Panc1 (cell line): ENCODE results near the gene LRIG3. TPM values are rescaled to one million over a fixed set of nuclear protein-coding genes. Genes with fewer than 3 reads are reported as not detected.
"Not testable (repeated sequence)": the region's sequence is repeated elsewhere in the genome, so short reads cannot be mapped to it uniquely, and the experiment has no call there.

Experiments
- ATAC-seq: fragments of 200-7000 bp; cut with Tn5 transposase; 2 replicates; pipeline ENCODE4 v1.9.1; 2020; ENCODE audit warnings: mild to moderate bottlenecking, moderate library complexity
- BruUV-seq: library from RNA; stranded (reverse); fragments of 400-500 nt; replicated peaks from 2 replicates; lab custom pipeline; 2021; lab: Mats Ljungman, UMichigan
- CTCF ChIA-PET: fragments of 300-600 bp; sonication (Branson Sonifier 250); formaldehyde crosslinking; loops from one replicate; lab custom pipeline; 2022; ENCODE audit warnings: antibody characterized with exemption; lab: Charles Lee
- POLR2A ChIA-PET: fragments of 300-600 bp; sonication (Branson Sonifier 250); formaldehyde crosslinking; loops from one replicate; lab custom pipeline; 2022; ENCODE audit warnings: antibody characterized with exemption; lab: Charles Lee
- DNase-seq: peaks from one replicate; pipeline ENCODE4 v3.0.0-alpha.2; 2010; ENCODE audit warnings: low read depth, low spot score
- H3K27ac ChIP-seq: 2 replicates; pipeline ENCODE4 v1.5.1; 2011; ENCODE audit warnings: mild to moderate bottlenecking, low read length, inconsistent platforms
- H3K27me3 ChIP-seq: fragments of 200-500 bp; sonication (Bioruptor generic); 2 replicates; pipeline ENCODE4 v1.6.0; 2014; ENCODE audit warnings: low read length, inconsistent platforms; ENCODE audit not compliant: control insufficient read depth, insufficient read depth
- H3K36me3 ChIP-seq: fragments of 200-500 bp; sonication (Bioruptor generic); 2 replicates; pipeline ENCODE4 v1.5.1; 2014; ENCODE audit warnings: inconsistent platforms, mild to moderate bottlenecking, low read length, moderate library complexity; ENCODE audit not compliant: control insufficient read depth, insufficient read depth
- H3K4me1 ChIP-seq: 2 replicates; pipeline ENCODE4 v1.5.1; 2011; ENCODE audit warnings: inconsistent platforms, mild to moderate bottlenecking, low read length, moderate library complexity; ENCODE audit not compliant: control insufficient read depth, insufficient read depth
- H3K4me3 ChIP-seq, 2 experiments: 2 replicates each; pipeline ENCODE4 v1.5.1; 2011 to 2012; ENCODE audit warnings: low read depth in 2 of 2, low read length in 2 of 2, mild to moderate bottlenecking in 2 of 2, inconsistent platforms in 1 of 2, moderate library complexity in 1 of 2
- H3K9me3 ChIP-seq: fragments of 200-500 bp; sonication (Bioruptor generic); 2 replicates; pipeline ENCODE4 v1.5.1; 2014; ENCODE audit warnings: low read depth, mild to moderate bottlenecking, inconsistent platforms, low read length, moderate library complexity; ENCODE audit not compliant: control insufficient read depth, insufficient read depth
- CTCF ChIP-seq: fragments of 450-650 bp; IDR thresholded peaks from 2 replicates; pipeline ENCODE4 v1.5.1; 2017; ENCODE audit warnings: mild to moderate bottlenecking
- POLR2AphosphoS5 ChIP-seq: IDR thresholded peaks from 2 replicates; pipeline ENCODE4 v1.6.1; 2012; ENCODE audit warnings: mild to moderate bottlenecking, low read depth, low read length, moderate library complexity
- REST ChIP-seq, 2 experiments: IDR thresholded peaks; 2 replicates each; pipeline ENCODE4 v1.6.1; 2011 to 2012; ENCODE audit warnings: low read depth in 2 of 2, control low read depth in 1 of 2, low read length in 1 of 2, mild to moderate bottlenecking in 1 of 2, moderate library complexity in 1 of 2; ENCODE audit not compliant: insufficient read depth in 1 of 2
- SIN3A ChIP-seq: IDR thresholded peaks from 2 replicates; pipeline ENCODE4 v1.6.1; 2012; ENCODE audit warnings: low read depth, mild to moderate bottlenecking, low read length, moderate library complexity, borderline replicate concordance; ENCODE audit not compliant: insufficient read depth
- TCF7L2 ChIP-seq: IDR thresholded peaks from 2 replicates; pipeline ENCODE4 v1.6.1; 2011; ENCODE audit warnings: mild to moderate bottlenecking, low read depth, low read length, inconsistent platforms
- in situ Hi-C: cut with HindIII; loops from 2 replicates; pipeline ENCODE4 v1.10.0; 2016; ENCODE audit warnings: low sequenced_read_pairs, low pct_unique_long_range_greater_than_20kb
- intact Hi-C: fragments of 100-400 bp; cut with micrococcal nuclease; formaldehyde crosslinking; loops from one replicate; pipeline ENCODE4 v1.10.0; 2022; ENCODE audit not compliant: unreplicated experiment
- total RNA-seq: library from RNA; stranded (reverse); gene quantifications from one replicate; pipeline ENCODE4 v1.2.1, GENCODE V29; 2021; ENCODE audit not compliant: unreplicated experiment

Gene LRIG3
- total RNA-seq, 1 experiment from 2014 or later = 12.1 TPM

DNA sequence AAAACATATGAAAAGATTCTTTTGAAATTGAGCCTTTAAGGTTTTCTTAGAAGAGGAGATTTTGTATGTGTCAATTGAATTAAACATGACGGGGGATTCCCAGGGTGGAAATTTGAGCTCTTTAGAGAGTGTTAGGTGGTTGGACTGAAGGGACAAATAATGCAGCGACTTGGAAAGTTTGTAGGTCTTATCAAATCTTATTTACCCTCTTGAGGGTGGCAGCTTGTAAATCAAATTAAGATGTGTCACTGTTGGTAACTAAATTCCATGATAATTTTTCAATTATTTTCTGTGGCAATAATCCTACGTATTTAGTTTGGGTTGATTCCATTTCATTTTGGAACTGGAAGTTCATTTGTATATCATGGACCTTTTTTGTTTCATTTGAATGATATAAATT lies 33.7 kb upstream of the LRIG3 start:
- H3K9me3 ChIP-seq = no peaks in the 10 kb centered on the region
- no peak for ATAC-seq
- BruUV-seq = no TSS peak
- in situ Hi-C loops (no loop called here), intact Hi-C loops (no loop called here)
- no peak for DNase-seq
- H3K27me3 ChIP-seq = no peaks in the 10 kb centered on the region
- H3K4me1 ChIP-seq = no peaks in the 10 kb centered on the region
- no peak overlapping the region for H3K27ac ChIP-seq
- no peaks in the 10 kb centered on the region for H3K36me3 ChIP-seq
- POLR2A ChIA-PET = no interaction called here
- CTCF ChIA-PET = no interaction called here
- no peak overlapping the region for H3K4me3 ChIP-seq
- TF ChIP-seq POLR2AphosphoS5 = no peak

DNA sequence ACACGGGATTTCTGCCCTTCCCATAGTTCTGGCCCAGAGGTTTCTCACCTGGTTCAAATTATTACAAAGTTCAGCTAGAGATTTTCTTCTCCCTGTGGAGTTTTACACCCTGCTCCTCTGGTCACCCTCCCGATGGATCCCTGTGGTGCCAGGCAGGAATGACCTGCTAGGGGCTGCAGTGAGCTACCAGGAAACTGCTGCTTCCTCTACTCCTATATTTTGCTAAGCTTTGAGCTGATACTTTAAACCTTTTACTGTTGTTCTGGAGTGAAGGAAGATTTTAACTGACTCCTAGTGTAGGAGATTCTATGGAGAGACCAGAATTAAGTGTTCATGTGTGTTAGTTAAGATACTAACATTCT lies 30.4 kb upstream of the LRIG3 start:
- POLR2A ChIA-PET = no interaction called here
- no peak for DNase-seq
- TF ChIP-seq REST (IDR thresholded peaks at IDR 0.05; ENCODE audit: insufficient read depth in 1 of 2, low read depth in 2 of 2, low read length in 1 of 2) (no peak), TCF7L2 (no peak), POLR2AphosphoS5 (no peak)
- H3K36me3 ChIP-seq = no peaks in the 10 kb centered on the region
- H3K9me3 ChIP-seq = no peaks in the 10 kb centered on the region
- H3K4me1 ChIP-seq = no peaks in the 10 kb centered on the region
- H3K4me3 ChIP-seq = no peak overlapping the region
- CTCF ChIA-PET = no interaction called here
- in situ Hi-C loops = no loop called here
- no peak for ATAC-seq
- intact Hi-C loops = no loop called here
- no TSS peak for BruUV-seq
- no peak overlapping the region for H3K27ac ChIP-seq
- no peaks in the 10 kb centered on the region for H3K27me3 ChIP-seq

- DNase-seq, CTCF ChIA-PET, BruUV-seq, H3K4me3 ChIP-seq, H3K9me3 ChIP-seq, H3K36me3 ChIP-seq, ATAC-seq, H3K27me3 ChIP-seq, intact Hi-C loops, H3K4me1 ChIP-seq, H3K27ac ChIP-seq, in situ Hi-C loops: not testable (repeated sequence)
- POLR2A ChIA-PET = interaction anchor here (0.6 kb wide), 1 partner anchor 609 kb away, joined by 3 read pairs; no protein-coding TSS in a partner anchor
Measured at GRCh38 chr12:58949954-58950738, 29.8 kb upstream of the LRIG3 start.

DNA sequence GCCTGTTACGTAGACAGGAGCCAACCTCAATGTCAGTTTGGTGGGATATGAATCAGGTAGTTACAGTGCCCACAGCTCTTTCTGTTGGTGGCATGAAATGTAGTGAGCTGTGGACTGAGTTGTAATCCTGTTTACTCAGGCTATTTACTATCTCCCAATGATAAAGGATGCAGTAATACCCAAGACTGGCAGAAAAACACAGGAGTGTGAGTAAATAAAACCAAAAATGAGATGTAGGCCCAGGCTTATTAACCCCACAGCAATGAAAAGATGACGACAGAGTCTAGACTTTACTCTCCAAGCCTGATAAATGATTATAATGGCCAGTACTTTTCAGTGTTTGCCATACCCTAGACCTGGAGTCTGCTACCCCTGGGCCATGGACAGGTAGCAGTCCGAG lies 22.8 kb upstream of the LRIG3 start:
- no peaks in the 10 kb centered on the region for H3K9me3 ChIP-seq
- ChIA-PET POLR2A (no interaction called here), CTCF (no interaction called here)
- ATAC-seq (no peak), DNase-seq (no peak)
- H3K36me3 ChIP-seq = no peaks in the 10 kb centered on the region
- no peak for TF ChIP-seq SIN3A
- TF ChIP-seq REST (IDR thresholded peaks at IDR 0.05; ENCODE audit: insufficient read depth in 1 of 2, low read depth in 2 of 2, low read length in 1 of 2) = no peak
- no peak for TF ChIP-seq POLR2AphosphoS5
- TF ChIP-seq TCF7L2 = no peak
- no peak for TF ChIP-seq CTCF
- no peaks in the 10 kb centered on the region for H3K4me1 ChIP-seq
- no peaks in the 10 kb centered on the region for H3K27me3 ChIP-seq
- H3K4me3 ChIP-seq = no peak overlapping the region
- in situ Hi-C loops (no loop called here), intact Hi-C loops (no loop called here)
- no TSS peak for BruUV-seq
- H3K27ac ChIP-seq = no peak overlapping the region
